ENCODE results near the gene AGTR1.

AGTR1 gene

DNA sequence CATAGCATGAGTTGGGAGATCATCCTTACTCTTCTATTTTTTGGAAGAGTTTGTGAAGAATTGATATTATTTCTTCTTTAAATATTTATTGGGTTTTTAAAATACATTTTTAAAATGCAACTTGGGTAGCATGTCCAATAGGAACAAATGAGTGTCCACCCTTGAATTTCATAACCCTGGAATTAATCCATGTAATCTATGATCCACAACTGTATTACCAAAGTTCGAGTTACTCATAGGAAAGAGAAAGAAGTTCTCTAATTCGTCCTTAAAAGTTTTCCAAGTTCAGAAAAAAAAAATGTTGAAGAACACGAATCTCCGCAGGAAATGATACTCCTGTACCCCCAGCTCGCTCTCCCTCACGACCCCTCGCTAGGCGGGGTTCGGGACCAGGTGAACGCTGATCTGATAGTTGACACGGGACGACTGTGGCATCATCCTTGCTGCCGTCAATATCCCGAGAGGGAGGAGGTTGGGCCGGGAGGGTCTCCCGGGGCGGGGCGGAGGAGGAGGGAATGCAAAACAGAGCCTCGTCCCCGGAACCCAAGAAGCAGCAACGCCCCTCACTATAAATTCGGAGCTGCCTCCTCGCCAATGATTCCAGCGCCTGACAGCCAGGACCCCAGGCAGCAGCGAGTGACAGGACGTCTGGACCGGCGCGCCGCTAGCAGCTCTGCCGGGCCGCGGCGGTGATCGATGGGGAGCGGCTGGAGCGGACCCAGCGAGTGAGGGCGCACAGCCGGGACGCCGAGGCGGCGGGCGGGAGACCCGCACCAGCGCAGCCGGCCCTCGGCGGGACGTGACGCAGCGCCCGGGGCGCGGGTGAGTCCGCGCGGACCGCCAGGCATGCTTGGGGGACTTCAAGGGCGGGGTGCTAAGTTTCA lies at the start of gene AGTR1:
AGTR1 (plus strand) TSS at position 598 of the 884 bp plus-strand sequence. CDS start 43,133 bp downstream, outside the sequence.
- Histone ChIP-seq H3K27me3 (ENCODE audit: control insufficient read depth in 1 of 2, insufficient read depth in 2 of 2, low read length in 2 of 2) (peaks cover 6 to 8% of the 10 kb centered on the region in 2 donors), H3K36me3 (ENCODE audit: control insufficient read depth in 1 of 2, insufficient read depth in 2 of 2, low read length in 2 of 2) (no peaks in the 10 kb centered on the region), H3K27ac (ENCODE audit: low read depth, low read length) (no peak within 1 kb of the TSS), H3K4me1 (ENCODE audit: control insufficient read depth in 1 of 2, insufficient read depth in 2 of 2, low read length in 2 of 2) (no peaks in the 10 kb centered on the region), H3K9ac (ENCODE audit: low read depth in 1 of 2, low read length in 2 of 2) (no peak within 1 kb of the TSS), H3K9me3 (ENCODE audit: control insufficient read depth in 1 of 2, low read length in 2 of 2) (no peaks in the 10 kb centered on the region), H3K4me3 (ENCODE audit: low read depth in 1 of 2, low read length in 2 of 2) (peak within 1 kb of the TSS; percentile 44 to 56)

GRCh38 chr3:148648685-148649352 lies 48.9 kb upstream of the AGTR1 start:
- Histone ChIP-seq H3K36me3 (ENCODE audit: control insufficient read depth in 1 of 2, insufficient read depth in 2 of 2, low read length in 2 of 2) (no peaks in the 10 kb centered on the region), H3K27me3 (ENCODE audit: control insufficient read depth in 1 of 2, insufficient read depth in 2 of 2, low read length in 2 of 2) (no peaks in the 10 kb centered on the region), H3K27ac (ENCODE audit: low read depth, low read length) (no peak overlapping the region), H3K9me3 (ENCODE audit: control insufficient read depth in 1 of 2, low read length in 2 of 2) (no peaks in the 10 kb centered on the region), H3K4me1 (ENCODE audit: control insufficient read depth in 1 of 2, insufficient read depth in 2 of 2, low read length in 2 of 2) (no peaks in the 10 kb centered on the region), H3K4me3 (ENCODE audit: low read depth in 1 of 2, low read length in 2 of 2) (no peak overlapping the region), H3K9ac (ENCODE audit: low read depth in 1 of 2, low read length in 2 of 2) (no peak overlapping the region)

DNA sequence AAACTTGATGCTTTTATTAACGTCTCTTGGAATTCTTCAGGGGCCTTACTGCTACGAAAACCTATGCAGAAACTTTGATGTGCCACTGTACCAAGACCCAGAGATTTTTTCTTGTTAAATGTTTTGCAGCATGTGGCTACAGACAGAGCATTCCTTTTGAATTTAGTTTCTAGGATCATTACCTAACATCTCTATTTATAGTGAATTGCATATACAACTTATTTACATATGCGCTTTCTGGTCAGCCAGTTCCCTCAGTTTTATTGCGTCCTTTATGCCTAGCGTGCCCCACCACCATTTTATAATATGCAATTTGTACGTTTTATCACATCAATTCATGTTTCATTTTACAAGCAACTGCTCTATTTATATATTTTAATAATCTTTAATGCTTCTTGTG lies 46.2 kb upstream of the AGTR1 start:
- no peak overlapping the region for H3K4me3 ChIP-seq (ENCODE audit: low read depth in 1 of 2, low read length in 2 of 2)
- no peaks in the 10 kb centered on the region for H3K36me3 ChIP-seq (ENCODE audit: control insufficient read depth in 1 of 2, insufficient read depth in 2 of 2, low read length in 2 of 2)
- no peaks in the 10 kb centered on the region for H3K9me3 ChIP-seq (ENCODE audit: control insufficient read depth in 1 of 2, low read length in 2 of 2)
- H3K27ac ChIP-seq (ENCODE audit: low read depth, low read length) = no peak overlapping the region
- H3K27me3 ChIP-seq (ENCODE audit: control insufficient read depth in 1 of 2, insufficient read depth in 2 of 2, low read length in 2 of 2) = no peaks in the 10 kb centered on the region
- no peaks in the 10 kb centered on the region for H3K4me1 ChIP-seq (ENCODE audit: control insufficient read depth in 1 of 2, insufficient read depth in 2 of 2, low read length in 2 of 2)
- no peak overlapping the region for H3K9ac ChIP-seq (ENCODE audit: low read depth in 1 of 2, low read length in 2 of 2)

- Histone ChIP-seq H3K4me1 (ENCODE audit: control insufficient read depth in 1 of 2, insufficient read depth in 2 of 2, low read length in 2 of 2) (no peaks in the 10 kb centered on the region), H3K27ac (ENCODE audit: low read depth, low read length) (no peak overlapping the region), H3K9me3 (ENCODE audit: control insufficient read depth in 1 of 2, low read length in 2 of 2) (no peaks in the 10 kb centered on the region)
Observed at GRCh38 chr3:148654433-148654832, 43.3 kb upstream of the AGTR1 start.

DNA sequence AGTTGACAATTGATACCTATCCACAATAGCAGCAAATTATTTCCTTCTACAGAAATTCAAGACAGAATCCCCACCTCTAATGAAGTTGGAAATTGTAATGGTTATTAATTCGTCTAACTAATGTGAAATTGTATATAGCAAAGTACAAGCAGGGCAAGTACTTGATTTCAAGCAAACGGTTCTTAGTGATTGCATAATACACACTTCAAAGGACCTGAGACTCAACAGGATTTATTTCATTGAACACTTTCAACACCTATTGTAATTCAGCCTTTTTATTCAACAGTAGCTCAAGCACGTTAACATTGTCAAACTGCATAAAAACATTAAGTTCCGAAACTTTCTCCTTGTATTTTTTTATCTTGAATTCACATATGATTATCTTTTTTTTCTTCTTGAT lies 40.2 kb upstream of the AGTR1 start:
- H3K27ac ChIP-seq (ENCODE audit: low read depth, low read length) = no peak overlapping the region
- H3K9me3 ChIP-seq (ENCODE audit: control insufficient read depth in 1 of 2, low read length in 2 of 2) = no peaks in the 10 kb centered on the region
- H3K4me1 ChIP-seq (ENCODE audit: control insufficient read depth in 1 of 2, insufficient read depth in 2 of 2, low read length in 2 of 2) = no peaks in the 10 kb centered on the region
- no peak overlapping the region for H3K4me3 ChIP-seq (ENCODE audit: low read depth in 1 of 2, low read length in 2 of 2)
- no peaks in the 10 kb centered on the region for H3K27me3 ChIP-seq (ENCODE audit: control insufficient read depth in 1 of 2, insufficient read depth in 2 of 2, low read length in 2 of 2)
- H3K36me3 ChIP-seq (ENCODE audit: control insufficient read depth in 1 of 2, insufficient read depth in 2 of 2, low read length in 2 of 2) = no peaks in the 10 kb centered on the region
- H3K9ac ChIP-seq (ENCODE audit: low read depth in 1 of 2, low read length in 2 of 2) = no peak overlapping the region

More at GRCh38 chr3:148654433-148654832, 43.3 kb upstream of the AGTR1 start:
- Histone ChIP-seq H3K4me3 (ENCODE audit: low read depth in 1 of 2, low read length in 2 of 2) (no peak overlapping the region), H3K36me3 (ENCODE audit: control insufficient read depth in 1 of 2, insufficient read depth in 2 of 2, low read length in 2 of 2) (no peaks in the 10 kb centered on the region), H3K27me3 (ENCODE audit: control insufficient read depth in 1 of 2, insufficient read depth in 2 of 2, low read length in 2 of 2) (no peaks in the 10 kb centered on the region), H3K9ac (ENCODE audit: low read depth in 1 of 2, low read length in 2 of 2) (no peak overlapping the region)

DNA sequence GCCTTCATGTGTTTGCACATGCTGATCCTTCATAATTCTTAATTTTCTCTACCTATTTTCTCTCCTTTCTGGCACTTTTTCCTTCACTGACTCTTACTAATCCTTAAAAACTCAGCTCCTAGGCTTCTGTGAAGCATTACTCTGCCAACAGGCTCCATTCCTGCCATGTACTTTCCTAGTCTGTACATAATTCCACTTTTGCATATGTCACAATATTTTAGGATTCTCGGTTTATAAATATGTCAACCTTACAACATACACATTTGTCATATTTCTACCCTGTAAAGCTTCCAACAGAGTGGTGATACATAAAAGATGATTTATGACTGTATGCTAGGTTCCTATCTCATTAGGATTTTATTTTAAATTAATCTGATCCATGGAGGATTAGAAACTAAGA lies 38.2 kb upstream of the AGTR1 start:
- no peak overlapping the region for H3K9ac ChIP-seq (ENCODE audit: low read depth in 1 of 2, low read length in 2 of 2)
- H3K9me3 ChIP-seq (ENCODE audit: control insufficient read depth in 1 of 2, low read length in 2 of 2) = no peaks in the 10 kb centered on the region
- H3K27ac ChIP-seq (ENCODE audit: low read depth, low read length) = no peak overlapping the region
- H3K27me3 ChIP-seq (ENCODE audit: control insufficient read depth in 1 of 2, insufficient read depth in 2 of 2, low read length in 2 of 2) = no peaks in the 10 kb centered on the region
- H3K36me3 ChIP-seq (ENCODE audit: control insufficient read depth in 1 of 2, insufficient read depth in 2 of 2, low read length in 2 of 2) = no peaks in the 10 kb centered on the region
- no peak overlapping the region for H3K4me3 ChIP-seq (ENCODE audit: low read depth in 1 of 2, low read length in 2 of 2)
- H3K4me1 ChIP-seq (ENCODE audit: control insufficient read depth in 1 of 2, insufficient read depth in 2 of 2, low read length in 2 of 2) = no peaks in the 10 kb centered on the region

DNA sequence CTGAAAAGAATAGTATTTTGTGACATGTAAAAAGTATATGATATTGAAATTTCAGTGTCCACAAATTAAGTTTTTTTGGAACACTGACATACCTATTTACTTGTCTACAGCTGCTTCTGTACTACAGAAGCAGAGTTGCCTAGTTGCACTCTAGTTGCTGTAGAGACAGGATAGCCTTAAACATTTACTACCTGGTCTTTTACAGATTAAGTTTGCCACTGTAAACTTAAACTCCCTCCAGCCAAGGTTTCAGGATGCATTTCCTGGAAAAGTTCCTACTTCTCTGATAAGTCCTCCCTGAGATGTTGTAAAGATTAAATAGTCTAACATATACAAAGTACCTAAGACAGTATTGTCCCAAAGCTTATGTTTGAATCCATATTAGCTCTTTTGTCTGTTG lies 17.4 kb upstream of the AGTR1 start:
- H3K27me3 ChIP-seq (ENCODE audit: control insufficient read depth in 1 of 2, insufficient read depth in 2 of 2, low read length in 2 of 2) = no peaks in the 10 kb centered on the region
- H3K27ac ChIP-seq (ENCODE audit: low read depth, low read length) = no peak overlapping the region
- H3K9me3 ChIP-seq (ENCODE audit: control insufficient read depth in 1 of 2, low read length in 2 of 2) = no peaks in the 10 kb centered on the region
- no peak overlapping the region for H3K9ac ChIP-seq (ENCODE audit: low read depth in 1 of 2, low read length in 2 of 2)
- H3K4me3 ChIP-seq (ENCODE audit: low read depth in 1 of 2, low read length in 2 of 2) = no peak overlapping the region
- H3K4me1 ChIP-seq (ENCODE audit: control insufficient read depth in 1 of 2, insufficient read depth in 2 of 2, low read length in 2 of 2) = no peaks in the 10 kb centered on the region
- no peaks in the 10 kb centered on the region for H3K36me3 ChIP-seq (ENCODE audit: control insufficient read depth in 1 of 2, insufficient read depth in 2 of 2, low read length in 2 of 2)

DNA sequence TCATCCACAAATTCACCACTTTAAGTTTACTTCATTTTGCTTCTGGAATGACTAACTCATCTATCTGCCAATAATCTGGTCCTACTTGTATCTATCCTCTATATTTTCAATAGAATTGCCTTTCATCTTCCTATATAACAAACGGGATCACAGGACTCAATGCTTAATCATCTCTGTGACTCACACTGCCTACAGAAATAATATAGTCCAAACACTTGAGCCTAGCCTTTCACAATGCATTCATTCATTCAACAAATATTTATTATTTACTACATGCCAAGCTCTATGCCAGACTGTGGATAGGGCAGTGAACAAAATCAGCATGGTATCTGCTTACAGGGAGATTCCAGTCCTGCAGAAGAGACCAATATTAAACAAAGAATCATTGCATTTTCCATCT lies 16.6 kb upstream of the AGTR1 start:
- Histone ChIP-seq H3K9me3 (ENCODE audit: control insufficient read depth in 1 of 2, low read length in 2 of 2) (no peaks in the 10 kb centered on the region), H3K4me3 (ENCODE audit: low read depth in 1 of 2, low read length in 2 of 2) (no peak overlapping the region), H3K27me3 (ENCODE audit: control insufficient read depth in 1 of 2, insufficient read depth in 2 of 2, low read length in 2 of 2) (no peaks in the 10 kb centered on the region)

DNA sequence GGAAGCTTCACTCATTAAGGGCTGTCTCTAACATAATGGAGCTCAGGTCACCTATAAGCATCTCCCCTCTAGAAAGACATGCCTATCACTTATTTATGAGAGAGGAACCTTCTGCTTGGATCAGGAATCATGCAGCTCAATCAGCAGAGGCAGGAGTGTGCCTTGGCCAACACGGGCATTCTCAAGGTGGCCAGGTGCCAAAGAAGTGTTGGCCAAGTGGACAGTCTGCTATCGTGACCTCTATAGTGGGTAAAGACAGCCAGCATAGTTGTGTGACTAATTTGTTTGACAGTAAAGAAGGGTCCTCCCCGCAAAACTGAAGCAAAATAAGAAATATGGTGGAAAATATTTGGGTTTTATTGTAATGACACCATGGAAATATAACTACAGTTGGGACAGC lies 14.7 kb upstream of the AGTR1 start:
- H3K36me3 ChIP-seq (ENCODE audit: control insufficient read depth in 1 of 2, insufficient read depth in 2 of 2, low read length in 2 of 2) = no peaks in the 10 kb centered on the region
- no peaks in the 10 kb centered on the region for H3K4me1 ChIP-seq (ENCODE audit: control insufficient read depth in 1 of 2, insufficient read depth in 2 of 2, low read length in 2 of 2)
- H3K9me3 ChIP-seq (ENCODE audit: control insufficient read depth in 1 of 2, low read length in 2 of 2) = no peaks in the 10 kb centered on the region
- H3K27me3 ChIP-seq (ENCODE audit: control insufficient read depth in 1 of 2, insufficient read depth in 2 of 2, low read length in 2 of 2) = no peaks in the 10 kb centered on the region
- no peak overlapping the region for H3K27ac ChIP-seq (ENCODE audit: low read depth, low read length)
- no peak overlapping the region for H3K4me3 ChIP-seq (ENCODE audit: low read depth in 1 of 2, low read length in 2 of 2)
- H3K9ac ChIP-seq (ENCODE audit: low read depth in 1 of 2, low read length in 2 of 2) = no peak overlapping the region

More for the DNA sequence above, 16.6 kb upstream of the AGTR1 start:
- no peaks in the 10 kb centered on the region for H3K36me3 ChIP-seq (ENCODE audit: control insufficient read depth in 1 of 2, insufficient read depth in 2 of 2, low read length in 2 of 2)
- no peaks in the 10 kb centered on the region for H3K4me1 ChIP-seq (ENCODE audit: control insufficient read depth in 1 of 2, insufficient read depth in 2 of 2, low read length in 2 of 2)
- H3K9ac ChIP-seq (ENCODE audit: low read depth in 1 of 2, low read length in 2 of 2) = no peak overlapping the region
- no peak overlapping the region for H3K27ac ChIP-seq (ENCODE audit: low read depth, low read length)

GRCh38 chr3:148694116-148694515 lies 3.6 kb upstream of the AGTR1 start:
- Histone ChIP-seq H3K27me3 (ENCODE audit: control insufficient read depth in 1 of 2, insufficient read depth in 2 of 2, low read length in 2 of 2) (peaks cover 6 to 8% of the 10 kb centered on the region in 2 donors), H3K27ac (ENCODE audit: low read depth, low read length) (no peak overlapping the region), H3K9me3 (ENCODE audit: control insufficient read depth in 1 of 2, low read length in 2 of 2) (no peaks in the 10 kb centered on the region), H3K4me3 (ENCODE audit: low read depth in 1 of 2, low read length in 2 of 2) (no peak overlapping the region), H3K36me3 (ENCODE audit: control insufficient read depth in 1 of 2, insufficient read depth in 2 of 2, low read length in 2 of 2) (no peaks in the 10 kb centered on the region), H3K4me1 (ENCODE audit: control insufficient read depth in 1 of 2, insufficient read depth in 2 of 2, low read length in 2 of 2) (no peaks in the 10 kb centered on the region), H3K9ac (ENCODE audit: low read depth in 1 of 2, low read length in 2 of 2) (no peak overlapping the region)

Data from duodenal mucosa (tissue), 2 donors.